ENCODE results near the gene SLC6A19. TPM values are rescaled to one million over a fixed set of nuclear protein-coding genes. Genes with fewer than 3 reads are reported as not detected.
A peak's percentile ranks its signal among the peaks of the same experiment; 100 is the strongest.

Gene SLC6A19
- total and polyA plus RNA-seq, 10 of the 15 experiments (the other 5 are each of a cell fraction or from before 2014, with no cell fraction given), result 0.01 to 0.03 TPM; not detected in 8

DNA sequence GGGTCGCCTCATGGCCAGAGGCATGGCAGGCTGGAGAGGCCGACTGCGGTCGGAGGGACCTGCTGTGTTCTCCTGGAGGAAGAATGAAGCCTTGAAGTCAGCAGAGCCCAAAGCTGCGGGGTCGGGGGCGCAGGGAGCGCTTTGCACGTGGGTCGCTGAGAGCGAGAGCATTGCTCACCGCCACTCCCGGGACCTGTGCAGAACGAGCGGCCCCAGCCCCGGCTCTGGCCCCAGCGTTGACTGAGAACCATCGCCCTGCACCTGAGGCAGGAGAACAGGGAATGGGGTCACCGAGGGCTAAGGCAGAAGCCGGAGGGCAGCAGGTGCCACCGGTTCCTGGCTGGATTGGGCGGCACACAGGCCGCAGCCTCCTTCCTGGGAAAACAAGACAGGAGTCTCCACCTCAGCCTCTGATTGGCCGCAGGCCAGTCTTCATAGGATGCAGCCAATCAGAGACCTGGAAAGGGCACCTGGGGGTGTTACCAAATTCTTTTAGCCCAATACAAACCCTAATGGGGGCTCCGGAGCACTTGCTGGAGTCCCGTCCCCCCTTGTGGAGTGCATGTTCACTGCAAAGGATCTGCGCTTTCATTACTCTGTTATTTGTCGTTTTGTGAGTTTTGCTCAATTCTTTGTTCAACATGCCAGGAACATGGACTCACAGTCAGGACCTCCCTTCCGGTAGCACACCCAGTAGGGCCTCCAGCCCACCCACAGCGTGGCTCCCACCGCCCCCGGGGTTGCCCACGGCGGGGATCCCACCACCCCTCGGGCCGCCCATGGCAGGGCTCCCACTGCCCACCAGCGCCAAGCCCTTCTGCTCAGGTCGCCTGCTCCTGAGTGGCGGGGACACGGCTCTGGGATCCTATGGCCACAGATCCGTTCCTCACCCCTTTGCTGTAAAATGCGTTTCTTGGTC lies 24.7 kb upstream of the SLC6A19 start:
- H3K27me3 ChIP-seq (replicated peaks in 1 of 2; ENCODE audit: control insufficient read depth in 2 of 2, insufficient read depth in 2 of 2, low read length in 1 of 2), result no peaks in the 10 kb centered on the region
- no peaks in the 10 kb centered on the region for H3K4me1 ChIP-seq (ENCODE audit: control insufficient read depth, insufficient read depth, low read length)
- no peak overlapping the region for H3K9ac ChIP-seq (ENCODE audit: control insufficient read depth, insufficient read depth, low read length)
- SMC1A ChIA-PET (ENCODE audit: uncharacterized antibody, unreplicated experiment), result no interaction called here
- CTCF ChIA-PET, result no interaction called here
- H2AFZ ChIP-seq (ENCODE audit: control insufficient read depth, low read depth, low read length), result no peak overlapping the region
- no peak overlapping the region for H3K27ac ChIP-seq (ENCODE audit: control insufficient read depth, insufficient read depth)
- H3K79me2 ChIP-seq (ENCODE audit: control insufficient read depth, insufficient read depth, low read length), result no peaks in the 10 kb centered on the region
- intact Hi-C loops (cut with micrococcal nuclease; ENCODE audit: unreplicated experiment) (no loop called here), in situ Hi-C loops (cut with MboI) (no loop called here)
- H3K4me2 ChIP-seq (ENCODE audit: control insufficient read depth, insufficient read depth), result no peak overlapping the region
- 71% methylated on average over 38 of the region's 42 CpGs for WGBS (ENCODE audit: insufficient coverage, insufficient replicate concordance, low lambda C conversion rate, missing lambda C conversion rate)
- no TSS peak for BruUV-seq (replicated peaks)
- POLR2A ChIA-PET, result no interaction called here
- H3K4me3 ChIP-seq, result no peak overlapping the region
- FAIRE-seq (no peak), ATAC-seq (0 out of 3 replicates have a peak, but pooled peaks have one; percentile 18), DNase-seq (ENCODE audit: low read depth, low spot score) (no peak)
- H3K36me3 ChIP-seq (ENCODE audit: control insufficient read depth in 2 of 2, insufficient read depth in 2 of 2, low read length in 1 of 2), result no peaks in the 10 kb centered on the region
- H3K9me3 ChIP-seq (replicated peaks; ENCODE audit: control insufficient read depth, insufficient read depth, low read length), result no peaks in the 10 kb centered on the region
- H4K20me1 ChIP-seq (ENCODE audit: control insufficient read depth, insufficient read depth), result no peaks in the 10 kb centered on the region
- RAD21 ChIA-PET (ENCODE audit: unreplicated experiment), result no interaction called here
- TF ChIP-seq, protein P1, sequence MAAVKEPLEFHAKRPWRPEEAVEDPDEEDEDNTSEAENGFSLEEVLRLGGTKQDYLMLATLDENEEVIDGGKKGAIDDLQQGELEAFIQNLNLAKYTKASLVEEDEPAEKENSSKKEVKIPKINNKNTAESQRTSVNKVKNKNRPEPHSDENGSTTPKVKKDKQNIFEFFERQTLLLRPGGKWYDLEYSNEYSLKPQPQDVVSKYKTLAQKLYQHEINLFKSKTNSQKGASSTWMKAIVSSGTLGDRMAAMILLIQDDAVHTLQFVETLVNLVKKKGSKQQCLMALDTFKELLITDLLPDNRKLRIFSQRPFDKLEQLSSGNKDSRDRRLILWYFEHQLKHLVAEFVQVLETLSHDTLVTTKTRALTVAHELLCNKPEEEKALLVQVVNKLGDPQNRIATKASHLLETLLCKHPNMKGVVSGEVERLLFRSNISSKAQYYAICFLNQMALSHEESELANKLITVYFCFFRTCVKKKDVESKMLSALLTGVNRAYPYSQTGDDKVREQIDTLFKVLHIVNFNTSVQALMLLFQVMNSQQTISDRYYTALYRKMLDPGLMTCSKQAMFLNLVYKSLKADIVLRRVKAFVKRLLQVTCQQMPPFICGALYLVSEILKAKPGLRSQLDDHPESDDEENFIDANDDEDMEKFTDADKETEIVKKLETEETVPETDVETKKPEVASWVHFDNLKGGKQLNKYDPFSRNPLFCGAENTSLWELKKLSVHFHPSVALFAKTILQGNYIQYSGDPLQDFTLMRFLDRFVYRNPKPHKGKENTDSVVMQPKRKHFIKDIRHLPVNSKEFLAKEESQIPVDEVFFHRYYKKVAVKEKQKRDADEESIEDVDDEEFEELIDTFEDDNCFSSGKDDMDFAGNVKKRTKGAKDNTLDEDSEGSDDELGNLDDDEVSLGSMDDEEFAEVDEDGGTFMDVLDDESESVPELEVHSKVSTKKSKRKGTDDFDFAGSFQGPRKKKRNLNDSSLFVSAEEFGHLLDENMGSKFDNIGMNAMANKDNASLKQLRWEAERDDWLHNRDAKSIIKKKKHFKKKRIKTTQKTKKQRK (IDR thresholded peaks at IDR 0.05; ENCODE audit: low read depth, low read length), result no peak
- peak; percentile 60; the same call in 1 of the 2 replicates for TF ChIP-seq NFYB (IDR thresholded peaks at IDR 0.05; ENCODE audit: insufficient read depth, low read depth, low read length)

All from GM12878 (cell line).